ENCODE measurements around the gene HS2ST1. TPM values are rescaled to one million over a fixed set of nuclear protein-coding genes. Genes with fewer than 3 reads are reported as not detected.

Gene HS2ST1
- total RNA-seq, 2 donors from 2014 or later: 21.3 to 23.5 TPM

DNA sequence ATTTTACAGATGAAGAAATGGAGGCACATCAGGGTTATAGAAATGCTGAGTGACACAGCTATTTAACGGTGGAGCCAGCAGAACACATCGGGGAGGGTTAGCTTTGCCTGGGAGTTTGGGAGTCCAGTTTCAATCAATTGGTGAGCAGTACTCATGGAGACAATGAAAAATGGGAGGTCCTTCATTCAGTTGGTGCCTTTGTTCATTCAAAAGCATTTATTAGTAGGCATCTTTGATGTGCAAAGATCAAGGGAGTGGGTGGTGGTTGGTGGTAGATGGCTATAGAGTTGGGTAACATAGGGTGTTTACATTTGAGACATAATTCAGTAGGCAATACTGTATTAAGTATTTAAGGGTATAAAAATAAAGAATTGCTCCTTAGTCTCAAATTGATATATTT lies 230.5 kb downstream of the HS2ST1 start:
- Histone ChIP-seq H3K36me3 (no peaks in the 10 kb centered on the region), H3K4me3 (no peak overlapping the region), H3K9ac (ENCODE audit: low read depth in 2 of 2, low read length in 2 of 2) (no peak overlapping the region), H3K9me3 (no peaks in the 10 kb centered on the region), H3K27me3 (no peaks in the 10 kb centered on the region), H3K27ac (no peak overlapping the region), H3K4me1 (no peaks in the 10 kb centered on the region)
- DNase-seq: no peak
- intact Hi-C loops (cut with DNase I): no loop called here
- no peak for TF ChIP-seq CTCF (IDR thresholded peaks at IDR 0.05)

DNA sequence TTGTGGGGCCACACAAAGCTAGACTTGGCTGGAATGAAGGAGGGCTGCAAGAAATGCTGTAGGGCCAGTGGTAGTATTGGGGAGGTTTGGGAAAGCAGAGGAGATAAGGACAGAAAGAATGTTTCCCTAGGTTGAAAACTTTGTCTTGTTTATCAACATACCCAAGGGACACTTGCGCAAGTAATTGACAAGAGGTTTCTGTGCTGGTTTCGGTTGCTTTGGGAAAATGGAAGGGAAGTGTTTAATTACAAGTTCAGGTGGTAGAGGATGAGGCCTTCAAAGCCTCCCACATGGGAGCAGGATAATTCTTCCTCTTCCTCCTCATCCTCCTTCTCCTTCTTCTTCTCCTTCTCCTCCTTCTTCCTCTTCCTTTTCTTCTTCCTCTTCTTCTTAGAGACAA lies 232.1 kb downstream of the HS2ST1 start:
- TF ChIP-seq CTCF (IDR thresholded peaks at IDR 0.05): no peak
- Histone ChIP-seq H3K27me3 (no peaks in the 10 kb centered on the region), H3K9ac (ENCODE audit: low read depth in 2 of 2, low read length in 2 of 2) (no peak overlapping the region), H3K36me3 (no peaks in the 10 kb centered on the region), H3K4me3 (no peak overlapping the region), H3K9me3 (no peaks in the 10 kb centered on the region), H3K27ac (no peak overlapping the region), H3K4me1 (no peaks in the 10 kb centered on the region)
- no peak for DNase-seq
- intact Hi-C loops (cut with DNase I): no loop called here

GRCh38 chr1:87146986-87147385 lies 232.6 kb downstream of the HS2ST1 start:
- Histone ChIP-seq H3K9me3 (no peaks in the 10 kb centered on the region), H3K9ac (ENCODE audit: low read depth in 2 of 2, low read length in 2 of 2) (no peak overlapping the region), H3K27me3 (no peaks in the 10 kb centered on the region), H3K4me1 (no peaks in the 10 kb centered on the region), H3K36me3 (no peaks in the 10 kb centered on the region), H3K4me3 (no peak overlapping the region), H3K27ac (no peak overlapping the region)
- TF ChIP-seq CTCF (IDR thresholded peaks at IDR 0.05): no peak
- no peak for DNase-seq
- intact Hi-C loops (cut with DNase I): no loop called here

GRCh38 chr1:87147851-87148250 lies 233.4 kb downstream of the HS2ST1 start:
- no peak for TF ChIP-seq CTCF (IDR thresholded peaks at IDR 0.05)
- Histone ChIP-seq H3K4me1 (no peaks in the 10 kb centered on the region), H3K9ac (ENCODE audit: low read depth in 2 of 2, low read length in 2 of 2) (no peak overlapping the region), H3K9me3 (no peaks in the 10 kb centered on the region), H3K36me3 (no peaks in the 10 kb centered on the region), H3K27ac (no peak overlapping the region), H3K4me3 (no peak overlapping the region), H3K27me3 (no peaks in the 10 kb centered on the region)
- no peak for DNase-seq
- intact Hi-C loops (cut with DNase I): no loop called here

DNA sequence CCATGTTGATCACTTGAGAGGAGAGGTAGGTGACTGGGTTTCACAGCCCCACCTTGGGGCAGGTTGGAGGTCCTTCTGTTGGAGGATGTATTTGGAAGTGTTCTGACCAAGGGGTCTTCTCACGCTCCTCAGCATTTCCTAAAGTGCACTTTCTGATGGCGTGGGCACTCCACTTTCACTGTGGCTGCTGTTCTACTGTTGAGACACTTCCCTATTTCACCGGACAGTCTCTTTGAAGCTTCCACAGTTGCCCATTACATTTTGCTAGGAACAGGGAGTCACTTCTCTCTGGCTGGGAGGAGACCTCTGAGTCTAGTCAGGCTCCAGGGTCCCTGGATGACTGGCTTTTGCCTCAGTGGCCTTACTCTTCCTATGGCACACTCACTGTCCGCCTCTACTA lies 234.2 kb downstream of the HS2ST1 start:
- intact Hi-C loops (cut with DNase I): no loop called here
- no peak for TF ChIP-seq CTCF (IDR thresholded peaks at IDR 0.05)
- Histone ChIP-seq H3K4me3 (no peak overlapping the region), H3K4me1 (no peaks in the 10 kb centered on the region), H3K36me3 (no peaks in the 10 kb centered on the region), H3K27me3 (no peaks in the 10 kb centered on the region), H3K9me3 (no peaks in the 10 kb centered on the region), H3K9ac (ENCODE audit: low read depth in 2 of 2, low read length in 2 of 2) (no peak overlapping the region), H3K27ac (no peak overlapping the region)
- DNase-seq: no peak
